ENCODE data around the gene FSTL4.
A peak's percentile ranks its signal among the peaks of the same experiment; 100 is the strongest.

Gene FSTL4

GRCh38 chr5:133314086-133314485, 298.3 kb downstream of the FSTL4 start:
- no peak for DNase-seq

- no peak for DNase-seq
These were observed 301.2 kb downstream of the FSTL4 start for GRCh38 chr5:133311176-133311575.

GRCh38 chr5:133309984-133310621, 302.2 kb downstream of the FSTL4 start:
- DNase-seq: no peak

GRCh38 chr5:133309166-133309795, 303.1 kb downstream of the FSTL4 start:
- no peak for DNase-seq

- no peak for DNase-seq
These were observed 305.1 kb downstream of the FSTL4 start for GRCh38 chr5:133307275-133307674.

- DNase-seq: no peak
These were observed 307.6 kb downstream of the FSTL4 start for GRCh38 chr5:133304707-133305216.

GRCh38 chr5:133304178-133304577, 308.2 kb downstream of the FSTL4 start:
- DNase-seq: no peak

GRCh38 chr5:133303298-133303697, 309.0 kb downstream of the FSTL4 start:
- DNase-seq: no peak

GRCh38 chr5:133299728-133300127, 312.6 kb downstream of the FSTL4 start:
- DNase-seq: no peak

GRCh38 chr5:133299021-133299420, 313.3 kb downstream of the FSTL4 start:
- DNase-seq: no peak

- DNase-seq: no peak
These were observed 313.9 kb downstream of the FSTL4 start for GRCh38 chr5:133298447-133298846.

- DNase-seq: no peak
These were observed 315.0 kb downstream of the FSTL4 start for GRCh38 chr5:133297293-133297692.

- DNase-seq: no peak
These were observed 315.7 kb downstream of the FSTL4 start for GRCh38 chr5:133296624-133297023.

- no peak for DNase-seq
These were observed 316.8 kb downstream of the FSTL4 start for GRCh38 chr5:133295520-133295919.

GRCh38 chr5:133294380-133294779, 318.0 kb downstream of the FSTL4 start:
- peak; percentile 15 for DNase-seq

- DNase-seq: peak; percentile 2
These were observed 318.4 kb downstream of the FSTL4 start for GRCh38 chr5:133293960-133294359.

GRCh38 chr5:133292300-133292699, 320.0 kb downstream of the FSTL4 start:
- DNase-seq: no peak

- DNase-seq: no peak
These were observed 320.8 kb downstream of the FSTL4 start for GRCh38 chr5:133291524-133291923.

- no peak for DNase-seq
These were observed 321.6 kb downstream of the FSTL4 start for GRCh38 chr5:133290669-133291240.

GRCh38 chr5:133289686-133290367, 322.5 kb downstream of the FSTL4 start:
- DNase-seq: peak; percentile 2

- no peak for DNase-seq
These were observed 324.8 kb downstream of the FSTL4 start for GRCh38 chr5:133287500-133287899.

GRCh38 chr5:133286483-133286882, 325.9 kb downstream of the FSTL4 start:
- DNase-seq: no peak

GRCh38 chr5:133285583-133286021, 326.7 kb downstream of the FSTL4 start:
- no peak for DNase-seq

- DNase-seq: no peak
These were observed 328.0 kb downstream of the FSTL4 start for GRCh38 chr5:133284306-133284705.
